MM.1S (cell line): ENCODE data around the gene KATNBL1.

ENCODE experiments used
- EZH2 ChIP-seq: fragments of 300-600 bp; sonication (generic); optimal IDR thresholded peaks from 2 replicates; pipeline ENCODE3; 2017; ENCODE audit warnings: low read depth, mild to moderate bottlenecking, antibody characterized with exemption, low read length, mixed read lengths
- TF ChIP-seq, protein P1 (sequence below): fragments of 300-600 bp; sonication (generic); IDR thresholded peaks from 2 replicates; pipeline ENCODE4 v1.5.1; 2016; ENCODE audit warnings: antibody characterized with exemption, low read length, mixed read lengths

DNA sequence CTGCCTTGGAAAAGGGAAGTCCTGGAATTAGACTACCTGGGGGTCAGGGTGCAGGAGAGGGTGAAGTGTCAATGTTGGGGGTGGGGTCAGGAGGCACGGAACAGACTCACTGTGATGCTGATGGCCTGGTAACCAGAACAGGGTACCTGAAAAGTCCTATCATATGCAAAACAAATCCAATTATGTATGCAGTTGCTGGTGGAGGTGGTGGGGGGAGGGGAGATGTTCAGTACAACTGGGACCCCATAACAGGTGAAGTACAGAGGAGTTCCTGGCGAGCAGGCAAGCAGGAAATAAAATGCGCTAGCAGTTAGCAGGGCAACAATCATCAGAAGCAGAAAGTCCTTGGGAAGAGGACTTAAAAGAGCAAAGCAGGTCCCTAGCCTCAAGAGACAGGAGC lies 4.2 kb upstream of the KATNBL1 start:
- TF ChIP-seq EZH2: no peak
- TF ChIP-seq, protein P1, sequence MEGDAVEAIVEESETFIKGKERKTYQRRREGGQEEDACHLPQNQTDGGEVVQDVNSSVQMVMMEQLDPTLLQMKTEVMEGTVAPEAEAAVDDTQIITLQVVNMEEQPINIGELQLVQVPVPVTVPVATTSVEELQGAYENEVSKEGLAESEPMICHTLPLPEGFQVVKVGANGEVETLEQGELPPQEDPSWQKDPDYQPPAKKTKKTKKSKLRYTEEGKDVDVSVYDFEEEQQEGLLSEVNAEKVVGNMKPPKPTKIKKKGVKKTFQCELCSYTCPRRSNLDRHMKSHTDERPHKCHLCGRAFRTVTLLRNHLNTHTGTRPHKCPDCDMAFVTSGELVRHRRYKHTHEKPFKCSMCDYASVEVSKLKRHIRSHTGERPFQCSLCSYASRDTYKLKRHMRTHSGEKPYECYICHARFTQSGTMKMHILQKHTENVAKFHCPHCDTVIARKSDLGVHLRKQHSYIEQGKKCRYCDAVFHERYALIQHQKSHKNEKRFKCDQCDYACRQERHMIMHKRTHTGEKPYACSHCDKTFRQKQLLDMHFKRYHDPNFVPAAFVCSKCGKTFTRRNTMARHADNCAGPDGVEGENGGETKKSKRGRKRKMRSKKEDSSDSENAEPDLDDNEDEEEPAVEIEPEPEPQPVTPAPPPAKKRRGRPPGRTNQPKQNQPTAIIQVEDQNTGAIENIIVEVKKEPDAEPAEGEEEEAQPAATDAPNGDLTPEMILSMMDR: no peak
